Right kidney (tissue), 1 donor: ENCODE measurements around the gene TMEM132D.

Experiments used
- DNase-seq: peaks from one replicate; pipeline ENCODE4 v3.0.0-alpha.2; 2016

TMEM132D gene

DNA sequence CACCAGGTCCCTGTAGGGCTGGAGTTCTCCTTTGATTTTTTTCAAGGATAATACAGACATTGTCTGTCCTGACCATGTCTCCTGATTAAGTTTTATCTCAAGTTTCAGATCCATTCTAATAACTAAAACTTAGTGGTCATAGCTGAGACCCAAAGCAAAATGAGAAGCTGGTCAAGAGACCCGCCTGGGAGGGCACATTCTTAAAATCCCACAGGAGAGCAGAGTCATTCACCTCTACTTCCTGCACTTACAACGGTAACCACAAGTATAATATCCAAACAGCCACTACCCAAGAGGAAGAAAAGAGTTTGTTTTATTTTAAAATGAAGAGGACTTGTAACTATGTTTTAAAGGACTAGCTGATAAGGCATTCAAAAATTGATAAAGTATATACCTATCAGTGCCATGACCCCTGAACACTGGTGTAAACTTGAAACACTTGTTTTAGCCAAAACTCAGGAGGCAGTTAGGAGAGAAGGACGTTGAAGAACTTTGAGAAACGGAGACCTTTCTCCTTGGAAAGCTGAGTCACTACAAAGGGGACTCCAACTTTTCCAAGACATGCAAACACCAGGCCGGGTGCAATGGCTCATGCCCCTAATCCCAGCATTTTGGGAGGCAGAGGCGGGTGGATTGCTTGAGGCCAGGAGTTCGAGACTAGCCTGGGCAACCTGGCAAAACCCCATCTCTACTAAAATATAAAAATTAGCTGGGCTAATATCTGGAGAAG is 572.3 kb downstream of the TMEM132D start:
- DNase-seq: no peak

DNA sequence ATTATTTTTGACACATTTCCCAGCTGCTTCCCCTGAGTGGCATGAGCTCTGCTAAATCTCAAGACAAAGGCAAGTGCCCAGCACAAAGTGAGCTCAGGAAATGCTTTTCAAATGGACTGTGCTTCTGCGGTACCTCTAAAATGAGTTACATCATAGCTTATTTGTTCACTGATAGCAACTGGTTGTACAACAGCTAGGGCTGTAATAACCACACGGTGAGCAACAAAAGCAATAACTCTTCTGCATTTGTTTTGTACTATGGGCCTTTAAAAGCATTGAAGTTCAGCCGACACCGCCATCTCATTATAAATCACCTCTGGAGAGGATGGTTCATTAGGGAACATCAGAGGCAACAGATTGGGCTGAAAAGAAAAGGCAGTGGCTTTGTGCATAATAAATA is 575.6 kb downstream of the TMEM132D start:
- no peak for DNase-seq

DNA sequence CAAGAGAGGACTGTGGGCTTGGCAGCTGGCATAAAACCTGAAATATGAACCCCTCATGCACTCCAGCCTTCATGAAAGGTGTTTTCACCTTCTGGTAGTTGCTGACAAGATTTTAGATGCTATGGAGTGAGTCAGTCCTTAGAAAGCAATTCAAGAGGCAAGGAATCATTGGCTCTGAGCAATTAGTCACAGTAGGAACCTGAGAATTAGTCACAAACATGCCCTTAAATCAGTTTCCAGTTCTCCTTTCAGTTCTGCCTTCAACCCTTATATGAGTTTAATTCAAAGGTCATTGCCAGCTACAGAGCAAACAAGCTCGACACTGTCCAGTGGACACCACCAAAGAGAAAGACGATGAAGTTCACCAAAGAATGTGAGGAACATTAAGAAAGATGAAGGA is 578.3 kb downstream of the TMEM132D start:
- DNase-seq: no peak

DNA sequence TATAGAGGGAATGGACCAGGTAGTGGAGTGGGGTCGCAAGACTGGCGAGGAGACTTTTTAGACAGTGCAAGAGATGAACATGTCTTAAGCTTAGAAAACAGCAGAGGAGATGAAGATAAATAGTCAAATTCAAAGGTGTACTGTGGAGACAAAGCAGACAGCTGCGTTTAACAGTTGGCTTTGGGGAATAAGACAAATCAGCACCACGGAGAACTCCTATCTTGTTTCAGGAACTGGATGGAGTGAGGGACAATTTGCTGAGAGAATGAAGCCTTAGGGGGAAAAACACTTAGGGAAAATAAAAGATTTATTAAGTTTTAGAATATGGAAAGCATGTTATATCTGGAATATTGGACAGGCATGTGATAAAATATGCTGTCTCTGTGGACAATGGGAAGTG is 591.8 kb downstream of the TMEM132D start:
- DNase-seq: no peak

DNA sequence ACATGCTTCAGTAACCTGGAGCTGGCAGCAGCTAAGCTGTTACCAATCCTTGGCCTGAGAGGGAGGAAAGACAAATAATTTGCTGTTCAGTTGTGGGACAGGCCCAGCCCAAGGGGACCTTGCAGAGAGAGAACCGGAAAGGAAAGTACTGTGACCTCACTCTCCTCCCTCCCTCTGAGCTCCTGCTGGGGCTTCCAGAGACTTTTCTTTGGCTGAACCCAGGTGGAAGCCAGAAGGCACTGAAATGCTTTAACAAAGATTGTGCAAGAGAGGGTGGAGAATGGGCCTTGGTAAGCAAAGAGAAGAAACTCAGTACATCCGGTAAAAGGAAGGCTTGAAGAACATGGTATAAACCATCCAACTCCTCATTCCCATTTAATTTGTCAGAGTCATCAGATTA is 593.5 kb downstream of the TMEM132D start:
- no peak for DNase-seq

DNA sequence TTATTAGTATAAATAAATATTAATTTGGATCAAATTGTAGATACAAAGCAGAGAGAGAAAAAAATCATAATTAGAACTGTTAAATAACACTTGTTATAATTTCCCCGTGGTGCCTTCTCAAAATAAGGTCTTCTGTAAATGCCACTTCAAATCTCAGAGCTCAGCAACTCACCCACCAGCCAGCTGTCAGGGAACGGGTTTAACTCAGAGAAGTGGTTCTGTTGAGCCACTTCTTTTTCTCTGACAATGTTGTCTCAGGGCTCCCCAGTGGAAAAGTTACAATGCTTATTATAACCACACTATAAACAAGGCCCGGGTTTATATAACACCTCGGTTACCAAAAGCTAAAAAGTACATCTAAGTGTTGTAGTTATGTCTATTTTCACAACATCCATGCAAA is 598.0 kb downstream of the TMEM132D start:
- DNase-seq: no peak

DNA sequence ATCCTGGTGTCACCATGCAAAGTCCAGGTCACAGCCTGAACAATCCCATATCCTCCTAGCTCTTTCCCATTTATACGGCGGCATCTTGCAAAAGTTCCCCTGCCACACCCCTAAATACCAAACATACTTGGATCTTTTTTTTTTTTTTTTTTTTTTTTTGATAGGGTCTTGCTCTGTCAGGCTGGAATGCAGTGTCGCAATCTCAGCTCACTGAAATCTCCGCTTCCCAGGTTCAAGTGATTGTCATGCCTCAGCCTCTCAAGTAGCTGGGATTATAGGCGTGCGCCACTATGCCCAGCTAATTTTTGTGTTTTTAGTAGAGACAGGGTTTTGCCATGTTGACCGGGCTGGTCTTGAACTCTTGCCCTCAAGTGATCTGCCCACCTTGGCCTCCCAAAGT is 599.3 kb downstream of the TMEM132D start:
- DNase-seq: no peak

DNA sequence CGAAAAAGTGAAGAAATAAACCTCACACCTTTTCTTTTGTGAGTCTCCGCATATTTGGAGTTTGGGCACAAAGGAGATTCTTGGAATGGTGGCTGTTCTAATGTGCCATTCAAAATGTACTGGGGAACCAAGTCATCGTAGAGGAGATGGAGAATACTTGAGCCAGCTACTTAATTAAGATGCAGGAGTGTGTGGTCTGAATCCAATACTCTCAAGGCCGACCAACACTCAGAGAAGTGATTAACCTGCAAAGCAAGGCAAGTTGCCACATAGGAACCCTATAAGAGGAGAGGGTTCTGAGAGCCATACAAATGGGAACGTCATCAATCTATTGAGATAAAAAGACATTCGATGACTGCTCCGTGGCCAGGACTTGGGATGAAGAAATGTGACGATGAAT is 603.8 kb downstream of the TMEM132D start:
- no peak for DNase-seq

DNA sequence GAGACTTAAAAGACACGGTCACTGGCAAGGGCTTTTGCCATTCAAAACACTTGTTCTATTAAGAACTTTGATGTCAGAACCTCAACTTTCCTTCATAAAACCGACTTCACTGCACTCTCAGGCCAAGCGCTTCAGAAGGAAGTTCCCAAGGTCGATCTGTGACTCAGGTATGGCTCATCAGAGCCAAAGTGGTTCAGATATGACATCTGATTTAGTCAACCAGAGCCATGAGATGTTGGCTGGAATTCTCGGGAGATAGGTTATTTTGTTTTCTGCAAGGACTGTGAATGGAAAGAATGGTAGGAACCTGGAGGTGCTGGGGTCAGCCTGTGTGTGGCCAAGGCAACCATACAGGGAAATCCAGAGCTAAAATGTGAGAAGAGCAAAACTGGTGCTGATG is 604.9 kb downstream of the TMEM132D start:
- no peak for DNase-seq

DNA sequence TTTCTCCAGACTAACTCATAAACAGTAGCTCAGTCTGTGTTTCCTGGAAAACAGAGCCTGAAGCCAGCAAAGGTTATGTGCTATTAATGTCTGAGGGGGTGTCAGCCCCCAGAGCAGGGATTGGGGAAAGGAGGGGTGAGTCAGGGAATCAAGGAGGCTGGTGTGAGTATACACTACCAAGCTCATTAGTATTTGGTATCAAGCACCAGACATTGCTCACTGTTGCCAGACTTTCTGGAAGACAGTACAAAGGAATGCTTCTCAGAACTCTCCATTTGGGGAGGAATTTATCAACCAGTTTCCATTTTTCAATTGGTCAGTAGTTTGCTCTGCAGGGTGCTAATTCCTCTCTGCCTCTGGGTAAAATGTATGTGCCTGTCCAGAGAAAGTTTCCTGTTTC is 607.2 kb downstream of the TMEM132D start:
- no peak for DNase-seq

DNA sequence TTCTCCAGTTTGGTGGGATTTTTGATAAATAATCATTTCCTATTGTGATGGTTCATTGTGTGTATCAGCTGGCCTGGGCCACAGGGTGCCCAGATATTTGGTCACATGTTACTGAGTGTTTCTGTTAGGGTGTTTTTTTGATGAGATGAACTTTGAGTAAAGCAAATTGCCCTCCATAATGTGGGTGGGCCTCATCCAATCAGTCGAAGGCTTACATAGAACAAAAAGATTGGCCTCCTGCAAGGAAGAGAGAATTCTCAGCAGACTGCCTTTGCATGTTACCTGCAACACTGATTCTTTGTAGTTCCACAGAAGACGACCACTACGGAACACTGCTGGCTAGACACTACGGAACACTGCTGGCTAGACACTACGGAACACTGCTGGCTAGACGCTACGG is 609.0 kb downstream of the TMEM132D start:
- no peak for DNase-seq

DNA sequence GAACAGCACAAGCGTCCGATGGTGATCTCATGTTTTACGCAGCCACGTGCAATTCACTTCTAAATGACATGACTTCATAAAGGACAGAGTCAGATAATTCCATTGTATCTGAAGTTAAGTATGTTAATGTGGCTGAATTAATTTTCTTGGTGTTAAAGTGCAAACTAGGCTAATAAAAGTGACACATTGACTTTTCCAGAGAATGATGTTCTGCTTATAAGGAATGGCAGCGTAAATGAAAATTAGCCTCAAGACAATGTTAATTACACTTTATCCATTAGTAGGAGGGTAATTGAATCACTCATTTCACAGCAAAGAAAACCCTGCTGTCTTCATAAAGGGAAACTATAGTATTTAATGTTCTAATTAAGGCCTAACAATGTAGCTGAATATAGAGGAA is 624.1 kb downstream of the TMEM132D start:
- no peak for DNase-seq

DNA sequence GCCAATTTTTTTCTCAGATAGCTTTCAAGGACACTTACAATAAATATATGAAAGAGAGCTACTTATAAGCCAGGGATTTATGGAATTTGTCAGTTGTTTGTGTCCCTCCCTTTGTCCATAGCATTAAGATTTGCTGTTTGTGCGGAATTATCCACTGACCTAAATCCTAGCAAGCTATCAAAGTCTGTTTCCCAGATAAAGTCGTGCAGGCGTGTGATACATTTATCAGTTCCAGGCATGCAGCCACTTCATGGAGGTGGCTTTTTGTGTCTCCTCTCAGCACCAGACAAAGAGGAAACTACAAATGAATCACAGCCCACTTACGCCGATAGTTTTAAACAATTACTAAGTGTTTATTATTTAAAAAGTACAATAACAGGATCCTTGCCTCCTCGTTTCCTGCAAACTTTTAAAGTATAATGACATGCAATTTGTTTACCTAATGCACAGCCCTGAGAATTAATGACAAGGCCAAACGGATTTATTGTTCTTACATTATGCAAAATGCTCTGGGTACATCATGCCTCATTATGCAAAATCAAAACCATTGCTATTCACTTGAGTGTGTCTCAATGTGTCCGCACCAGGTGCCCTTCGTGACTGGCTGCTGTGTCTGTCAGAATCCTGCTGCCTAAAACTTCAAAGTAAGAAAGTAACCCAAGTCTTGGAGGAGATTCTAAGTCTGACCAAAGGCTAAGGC is 627.3 kb downstream of the TMEM132D start:
- DNase-seq: no peak

DNA sequence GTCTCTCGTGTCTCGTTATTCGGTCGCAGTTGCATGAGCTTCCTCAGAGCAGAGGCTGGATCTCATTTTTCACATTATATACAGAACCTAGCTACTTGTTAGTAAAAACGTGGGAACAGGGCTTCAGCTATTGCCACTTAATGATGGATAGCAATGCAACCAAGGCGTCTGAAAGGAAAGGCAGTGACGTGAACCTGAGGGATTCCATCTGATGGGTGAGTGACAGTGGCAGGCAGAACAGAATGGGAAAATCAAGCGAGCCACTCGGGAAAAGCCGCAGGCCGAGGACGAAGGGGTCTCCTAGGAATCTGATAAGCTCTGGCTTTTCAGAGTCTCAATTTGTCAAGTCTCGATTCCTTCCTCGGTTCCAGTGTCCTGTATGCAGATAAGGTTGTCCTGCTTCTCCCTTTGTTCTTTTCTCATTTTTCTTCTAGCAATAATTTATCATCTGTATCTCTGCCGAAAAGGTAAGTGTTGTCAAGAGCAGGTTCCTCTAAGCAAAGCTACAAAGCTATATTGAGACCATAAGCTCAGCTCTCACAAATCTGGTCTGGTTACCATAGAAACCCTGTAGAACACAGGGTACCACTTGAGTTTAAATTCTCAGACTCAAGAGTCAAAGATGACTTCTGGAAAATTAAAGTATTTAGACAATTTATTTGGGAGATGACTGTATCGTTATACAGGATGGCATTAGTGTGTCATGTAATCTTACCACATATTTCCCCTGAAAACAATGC is 633.9 kb downstream of the TMEM132D start:
- DNase-seq: no peak

DNA sequence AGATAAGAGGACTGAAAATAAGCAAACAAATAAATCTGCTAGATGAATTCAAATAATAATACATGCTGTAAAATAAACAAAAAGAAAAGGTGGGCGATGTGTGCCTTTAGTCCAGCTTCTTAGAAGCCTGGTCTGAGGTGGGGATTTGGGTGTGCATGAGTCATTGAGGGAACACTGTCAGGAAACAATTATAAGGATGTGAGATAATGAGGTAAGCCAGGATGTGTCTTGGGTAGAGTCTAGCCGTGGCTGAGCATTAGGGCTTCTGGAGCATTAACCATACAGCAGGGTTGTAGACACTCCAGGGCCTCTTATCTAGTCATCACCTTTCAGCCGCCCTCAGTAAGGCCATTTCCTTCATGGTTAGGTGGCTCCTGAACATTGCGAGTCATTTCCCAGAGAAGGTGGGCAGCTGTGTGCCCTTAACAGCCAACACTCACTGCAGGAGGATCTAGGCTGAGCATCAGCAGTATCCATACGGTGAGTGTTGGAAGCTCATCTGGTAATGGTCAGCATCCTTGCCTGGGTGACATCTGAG is 645.0 kb downstream of the TMEM132D start:
- no peak for DNase-seq

DNA sequence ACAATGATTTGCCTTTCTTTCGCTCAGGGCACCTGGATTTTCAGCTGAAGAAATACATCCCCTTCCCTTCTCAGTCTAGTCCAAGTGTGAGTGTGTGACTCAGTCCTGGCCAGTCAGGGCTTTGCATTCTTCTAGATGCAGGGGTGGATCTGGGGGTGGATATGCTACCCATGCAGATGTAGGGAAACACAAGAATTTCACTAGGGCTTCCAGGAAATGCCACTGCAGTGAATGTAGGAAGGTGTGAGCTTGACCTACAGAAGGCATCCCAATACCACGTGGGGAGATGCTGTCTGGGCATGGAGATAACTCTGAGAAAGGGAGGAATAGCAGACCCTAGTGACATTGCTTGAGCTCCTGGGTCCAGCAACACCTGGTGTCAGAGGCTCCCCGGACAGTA is 646.3 kb downstream of the TMEM132D start:
- DNase-seq: no peak

DNA sequence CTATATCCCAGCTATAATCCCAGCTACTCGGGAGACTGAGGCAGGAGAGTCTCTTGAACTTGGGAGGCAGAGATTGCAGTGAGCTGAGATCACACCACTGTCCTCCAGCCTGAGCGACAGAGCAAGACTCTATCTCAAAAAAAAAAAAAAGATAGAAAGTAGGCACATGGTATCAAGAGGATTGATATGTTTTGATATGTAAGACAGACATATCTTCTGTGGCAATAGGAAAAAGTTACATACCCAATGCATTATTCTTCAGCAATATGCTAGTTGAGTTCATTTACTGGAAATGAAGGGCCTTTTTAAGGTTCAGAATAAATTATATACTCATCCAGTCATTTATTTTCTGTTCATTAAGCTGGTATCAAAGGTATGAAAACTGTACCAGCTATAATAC is 657.2 kb downstream of the TMEM132D start:
- DNase-seq: no peak

DNA sequence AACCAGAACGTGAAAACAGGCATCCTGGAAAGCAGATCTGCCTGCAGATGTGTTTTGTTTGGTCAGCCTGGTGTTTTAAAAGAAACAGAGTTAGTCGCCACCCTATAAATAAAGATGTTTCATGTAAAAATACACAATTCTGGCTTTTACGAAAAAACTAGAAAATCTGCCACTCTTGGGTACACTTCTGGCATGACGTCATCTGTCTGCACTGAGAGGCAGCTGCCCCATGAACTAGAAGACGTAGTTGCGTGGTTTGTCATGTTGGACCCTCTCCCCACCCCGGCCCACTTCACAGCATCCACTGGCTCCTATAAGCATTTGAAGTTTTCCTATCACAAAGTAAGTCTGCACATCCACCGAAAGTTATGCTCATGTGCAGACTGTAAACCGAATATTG is 658.1 kb downstream of the TMEM132D start:
- no peak for DNase-seq

DNA sequence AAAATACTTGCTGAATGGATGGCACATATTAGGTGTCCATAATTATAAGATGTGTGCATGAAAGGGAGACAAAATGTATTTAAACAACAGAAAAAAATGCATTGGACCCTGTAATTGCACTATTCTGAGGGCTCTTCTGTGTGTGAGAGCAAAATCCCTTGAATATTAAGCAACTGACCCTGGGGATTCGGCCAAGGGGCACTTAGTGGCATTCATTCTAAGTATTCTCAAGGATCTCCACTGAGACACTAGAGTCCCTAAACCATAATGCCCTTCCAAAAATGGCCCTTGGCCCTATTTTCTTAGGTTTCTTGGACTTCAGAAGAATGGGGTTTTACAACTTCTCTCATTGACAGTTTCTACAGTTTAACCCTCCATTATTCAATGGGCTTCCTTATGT is 662.0 kb downstream of the TMEM132D start:
- DNase-seq: no peak

DNA sequence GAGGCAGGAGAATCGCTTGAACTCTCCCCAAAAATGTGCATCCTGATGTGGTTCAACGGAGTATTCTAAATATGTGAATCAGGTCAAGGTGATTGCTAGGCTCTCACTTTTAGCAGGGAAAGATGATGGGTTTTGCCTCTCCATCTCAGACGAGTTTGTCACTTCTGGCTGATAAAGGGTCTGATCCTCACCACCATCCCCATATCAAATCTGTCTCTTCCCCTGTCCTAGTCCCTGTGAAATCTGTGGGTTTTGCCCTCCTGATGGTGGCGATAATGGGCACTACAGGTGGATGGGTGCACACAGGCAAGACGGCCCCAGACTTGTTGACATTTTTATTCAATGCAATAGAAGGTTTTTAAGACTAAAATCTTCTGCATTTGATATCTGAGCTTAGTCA is 665.9 kb downstream of the TMEM132D start:
- DNase-seq: no peak

DNA sequence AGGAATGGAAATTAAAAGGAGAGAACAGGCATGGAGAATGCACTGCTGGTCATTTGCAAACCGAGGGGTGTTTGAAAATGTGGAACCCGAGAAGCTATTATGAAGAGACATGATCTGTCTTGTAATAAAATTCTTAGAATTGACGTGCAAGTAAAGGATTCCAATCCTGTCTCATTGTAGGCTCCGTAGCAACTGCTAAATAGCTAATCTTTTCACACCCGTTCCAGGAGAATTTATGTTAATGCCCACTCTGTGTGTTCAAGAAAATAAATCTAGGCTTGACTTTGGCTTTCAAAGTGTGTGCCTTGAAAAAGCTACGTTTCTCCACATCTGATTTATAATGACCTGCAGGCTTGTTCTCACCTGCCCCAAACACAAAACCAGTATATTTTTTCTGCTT is 669.6 kb downstream of the TMEM132D start:
- no peak for DNase-seq

DNA sequence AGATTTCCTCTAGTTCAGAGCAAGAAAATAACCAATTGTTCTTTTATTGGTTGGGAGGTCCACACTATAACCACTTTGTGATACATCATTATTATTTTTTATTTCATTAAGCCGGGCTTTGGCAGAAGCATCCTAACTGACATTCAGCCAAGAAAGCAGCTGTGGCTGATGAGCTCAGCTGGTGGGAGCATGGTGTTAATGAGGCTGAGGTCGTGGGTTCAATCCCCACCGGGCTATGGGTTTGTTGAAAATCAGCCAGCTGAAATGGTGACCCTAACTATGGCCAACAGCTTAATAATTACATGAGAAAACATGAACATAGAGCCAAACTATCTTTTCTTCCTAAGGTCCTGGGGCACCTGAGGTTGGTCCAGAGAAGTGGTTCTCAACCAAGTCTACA is 672.3 kb downstream of the TMEM132D start:
- DNase-seq: no peak

DNA sequence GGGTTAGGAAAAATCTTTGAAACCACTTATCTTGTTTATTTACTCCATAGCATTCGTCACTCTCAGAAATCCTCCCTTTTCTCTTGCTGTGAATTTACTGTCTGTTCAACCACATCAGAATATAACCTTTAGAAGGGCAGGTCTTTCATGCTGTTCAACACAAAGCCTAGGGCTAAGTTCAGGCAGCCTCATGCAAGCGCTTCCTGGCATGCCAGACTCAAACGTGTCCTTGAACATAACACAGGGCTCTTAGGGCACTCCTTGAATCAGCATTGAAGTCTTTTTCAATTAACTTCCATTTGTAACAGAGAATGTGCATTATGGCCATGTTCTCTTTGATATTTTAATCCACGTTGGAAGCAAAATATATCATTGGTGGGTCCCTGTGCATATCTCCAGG is 672.8 kb downstream of the TMEM132D start:
- DNase-seq: no peak
